Esophagus squamous epithelium (tissue), 4 donors: ENCODE data around the gene CTNNA3.

ENCODE experiments used
- CTCF ChIP-seq, 6 experiments: fragments of 450-650 bp in 4 of 6; fragments of 200-600 bp in 2 of 6; sonication (generic) in 2 of 6; IDR thresholded peaks; one replicate each; pipeline ENCODE4 v1.5.1; 2016 to 2019; ENCODE audit warnings: antibody characterized with exemption in 6 of 6, mild to moderate bottlenecking in 4 of 6, moderate library complexity in 4 of 6
- POLR2A ChIP-seq, 4 donors: fragments of 450-650 bp; IDR thresholded peaks; one replicate each; pipeline ENCODE4 v1.6.1; 2017; ENCODE audit warnings: antibody characterized with exemption in 4 of 4, mild to moderate bottlenecking in 4 of 4, moderate library complexity in 3 of 4

- TF ChIP-seq POLR2A (IDR thresholded peaks at IDR 0.05) (no peak), CTCF (IDR thresholded peaks at IDR 0.05) (no peak)
These were observed 1528.2 kb downstream of the CTNNA3 start for GRCh38 chr10:66167816-66168215.
